Measurements from ENCODE around the gene GRN.

DNA sequence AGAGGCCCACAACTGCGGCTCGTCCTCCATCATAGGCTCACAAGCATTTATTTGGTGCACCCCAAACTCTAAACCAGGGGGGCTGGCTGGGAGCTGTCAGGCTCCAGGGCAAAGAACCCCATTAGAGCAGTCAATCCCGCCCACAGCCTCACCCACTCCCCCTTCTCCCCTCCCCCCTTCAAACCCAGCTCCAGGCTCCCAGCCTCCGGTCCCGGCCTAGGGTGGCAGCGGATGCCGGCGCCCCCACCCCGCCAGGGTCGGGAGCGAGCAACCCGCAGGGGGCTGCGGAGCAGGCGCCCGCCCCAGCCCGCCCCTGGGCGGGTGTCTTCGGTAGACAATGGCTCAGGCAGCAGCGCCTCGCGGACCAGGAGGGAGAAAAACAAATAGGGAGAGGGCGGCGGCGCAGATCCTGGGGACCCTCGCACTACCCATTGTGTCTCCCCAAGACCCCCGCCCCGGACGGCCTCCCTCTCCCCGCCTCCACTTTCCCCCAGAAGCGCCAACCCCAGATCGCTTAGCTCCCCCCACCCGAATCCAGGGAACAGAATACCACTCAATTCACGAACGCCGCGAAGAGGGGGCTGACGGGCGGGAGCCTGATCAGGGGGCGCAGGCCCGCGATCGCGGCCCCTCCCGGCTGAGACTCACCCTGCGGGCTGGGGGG lies 18.0 kb downstream of the GRN start:
- TF ChIP-seq, protein P1, sequence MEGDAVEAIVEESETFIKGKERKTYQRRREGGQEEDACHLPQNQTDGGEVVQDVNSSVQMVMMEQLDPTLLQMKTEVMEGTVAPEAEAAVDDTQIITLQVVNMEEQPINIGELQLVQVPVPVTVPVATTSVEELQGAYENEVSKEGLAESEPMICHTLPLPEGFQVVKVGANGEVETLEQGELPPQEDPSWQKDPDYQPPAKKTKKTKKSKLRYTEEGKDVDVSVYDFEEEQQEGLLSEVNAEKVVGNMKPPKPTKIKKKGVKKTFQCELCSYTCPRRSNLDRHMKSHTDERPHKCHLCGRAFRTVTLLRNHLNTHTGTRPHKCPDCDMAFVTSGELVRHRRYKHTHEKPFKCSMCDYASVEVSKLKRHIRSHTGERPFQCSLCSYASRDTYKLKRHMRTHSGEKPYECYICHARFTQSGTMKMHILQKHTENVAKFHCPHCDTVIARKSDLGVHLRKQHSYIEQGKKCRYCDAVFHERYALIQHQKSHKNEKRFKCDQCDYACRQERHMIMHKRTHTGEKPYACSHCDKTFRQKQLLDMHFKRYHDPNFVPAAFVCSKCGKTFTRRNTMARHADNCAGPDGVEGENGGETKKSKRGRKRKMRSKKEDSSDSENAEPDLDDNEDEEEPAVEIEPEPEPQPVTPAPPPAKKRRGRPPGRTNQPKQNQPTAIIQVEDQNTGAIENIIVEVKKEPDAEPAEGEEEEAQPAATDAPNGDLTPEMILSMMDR (IDR thresholded peaks at IDR 0.05 in 2 of 3, conservative IDR thresholded peaks at IDR 0.05 in 1 of 3; ENCODE audit: insufficient read depth in 2 of 3, low read depth in 1 of 3, low read length in 3 of 3), result no peak
- TF ChIP-seq ELF4 (CRISPR knock-in tag; IDR thresholded peaks at IDR 0.05) (no peak), HDAC8 (tag; IDR thresholded peaks at IDR 0.05) (no peak), GABPB1 (CRISPR knock-in tag; IDR thresholded peaks at IDR 0.05) (no peak), HDAC1 (IDR thresholded peaks at IDR 0.05) (no peak), ETS1 (conservative IDR thresholded peaks at IDR 0.05; ENCODE audit: control insufficient read depth, low read depth, low read length) (no peak), BHLHE40 (IDR thresholded peaks at IDR 0.05; ENCODE audit: low read length) (no peak)

Measured in K562 (cell line).